ENCODE data around the gene FBXO22.
"Not testable (repeated sequence)": the region's sequence is repeated elsewhere in the genome, so short reads cannot be mapped to it uniquely, and the experiment has no call there.

The FBXO22 gene

GRCh38 chr15:75903331-75904239, at the start of gene FBXO22:
Gene FBXO22 (plus strand): TSS chr15:75903878. CDS start chr15:75903964, 86 bp downstream.
- peak; percentile 97 for DNase-seq (ENCODE audit: low read depth, low spot score)

DNA sequence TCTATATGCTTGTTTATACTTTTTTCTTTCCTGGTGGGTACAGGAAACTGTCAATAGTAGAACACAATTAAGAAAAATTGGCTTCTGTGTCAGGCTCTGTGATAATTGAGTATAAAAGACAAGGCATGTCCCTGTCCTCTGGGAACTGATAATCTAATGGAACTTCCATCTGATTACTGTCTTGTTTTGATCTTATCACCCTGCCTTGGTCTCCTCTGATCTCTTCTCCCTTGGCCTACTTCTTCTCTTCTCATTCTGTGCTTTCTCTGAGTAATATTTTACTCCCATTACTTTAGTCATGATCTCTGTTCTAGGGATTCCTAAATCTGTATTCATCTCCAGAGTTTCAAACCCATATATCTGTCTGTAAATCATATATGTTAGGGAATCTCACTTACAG, 45.8 kb upstream of the FBXO22 start:
- DNase-seq (ENCODE audit: low read depth, low spot score) = no peak

DNA sequence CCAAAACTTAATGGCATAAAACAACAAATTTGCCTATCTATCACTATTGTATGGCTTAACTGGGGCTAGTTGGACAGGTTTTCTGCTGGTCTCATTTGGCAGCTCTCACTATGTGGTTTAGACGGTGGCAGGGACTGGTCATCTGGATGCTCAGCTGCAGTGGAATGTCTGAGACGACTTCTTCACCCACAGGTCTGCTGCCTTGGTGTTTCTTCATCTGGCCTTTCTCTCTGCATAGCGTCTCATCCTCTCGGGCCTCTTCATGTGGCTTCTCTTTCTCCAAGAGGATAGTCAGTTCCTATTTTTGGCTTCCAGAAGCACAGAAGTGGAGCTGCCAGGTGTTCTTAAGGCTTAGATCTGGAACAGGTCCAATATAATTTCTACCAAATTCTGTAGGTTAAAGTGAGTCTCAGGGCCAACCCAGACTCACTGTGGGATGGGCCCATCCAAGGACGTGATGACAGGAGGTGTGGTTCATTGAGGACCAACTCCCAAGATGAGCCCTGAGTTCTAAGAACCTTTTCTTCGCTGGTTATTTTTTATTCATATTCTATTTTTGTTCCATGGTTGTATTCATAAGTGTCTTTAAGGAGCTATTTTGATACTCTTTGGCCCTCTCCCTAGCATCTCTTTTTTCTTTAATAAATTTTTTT, 41.8 kb upstream of the FBXO22 start:
- peak; percentile 30 for DNase-seq (ENCODE audit: low read depth, low spot score)

GRCh38 chr15:75862796-75863195, 40.9 kb upstream of the FBXO22 start:
- no peak for DNase-seq (ENCODE audit: low read depth, low spot score)

- no peak for DNase-seq (ENCODE audit: low read depth, low spot score)
Measured at GRCh38 chr15:75864213-75865059, 39.2 kb upstream of the FBXO22 start.

- DNase-seq (ENCODE audit: low read depth, low spot score) = not testable (repeated sequence)
Measured at GRCh38 chr15:75866045-75866444, 37.6 kb upstream of the FBXO22 start.

- no peak for DNase-seq (ENCODE audit: low read depth, low spot score)
Measured at GRCh38 chr15:75866916-75867315, 36.8 kb upstream of the FBXO22 start.

DNA sequence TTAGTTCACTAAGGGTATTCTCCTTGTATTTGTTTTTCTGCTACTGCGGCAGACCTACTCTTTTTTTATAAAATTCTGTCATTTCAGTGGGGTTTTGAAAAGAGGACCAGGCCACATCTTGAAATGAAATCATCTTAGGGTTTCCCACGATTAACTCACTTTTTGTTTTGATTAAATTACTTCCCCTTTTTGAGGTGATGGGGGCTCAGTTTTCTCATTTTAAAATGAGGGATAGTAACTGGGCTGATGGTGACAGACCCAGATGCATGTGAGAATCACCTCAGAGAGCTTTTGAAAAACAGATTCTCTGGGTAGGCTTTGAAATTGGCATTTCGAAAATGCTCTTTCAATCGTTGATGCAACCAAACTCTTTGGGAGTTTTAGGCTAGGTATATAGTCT, 36.2 kb upstream of the FBXO22 start:
- DNase-seq (ENCODE audit: low read depth, low spot score) = no peak

DNA sequence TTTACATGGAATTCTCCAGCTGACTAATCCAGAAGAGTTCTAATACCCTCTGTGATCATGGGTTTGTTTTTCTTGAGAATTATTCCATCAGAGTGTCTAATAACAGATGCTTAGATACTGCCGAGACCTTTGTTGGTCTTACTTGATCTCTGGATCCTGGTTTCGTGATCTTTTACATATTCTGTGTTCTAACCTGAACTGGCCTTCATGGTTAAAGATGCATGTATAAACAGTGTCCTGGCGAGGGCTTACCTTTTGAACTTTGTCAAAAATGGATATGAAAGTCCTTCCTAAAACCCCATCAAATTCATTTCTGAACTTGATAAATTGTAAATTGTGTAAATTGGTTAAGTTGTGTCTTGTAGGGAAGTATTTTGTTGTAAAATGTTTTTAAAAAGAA, 35.7 kb upstream of the FBXO22 start:
- no peak for DNase-seq (ENCODE audit: low read depth, low spot score)

DNA sequence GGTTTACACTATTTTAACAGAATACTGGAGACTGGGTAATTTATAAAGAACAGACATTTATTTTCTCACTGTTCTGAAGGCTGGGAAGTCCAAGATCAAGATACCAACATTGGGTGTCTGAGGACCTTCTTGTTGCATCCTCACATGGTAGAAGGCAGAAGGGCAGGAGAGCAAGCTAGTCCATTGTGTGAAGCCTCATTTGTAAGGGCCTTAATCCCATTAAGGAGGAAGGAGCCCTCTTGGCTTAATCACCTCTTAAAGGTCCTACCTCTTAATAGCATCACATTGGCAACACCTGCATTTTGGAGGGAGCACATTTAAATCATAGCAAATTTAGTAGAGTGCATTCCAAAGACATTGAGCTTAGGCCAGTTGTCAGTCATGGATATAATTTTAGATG, 34.2 kb upstream of the FBXO22 start:
- no peak for DNase-seq (ENCODE audit: low read depth, low spot score)

DNA sequence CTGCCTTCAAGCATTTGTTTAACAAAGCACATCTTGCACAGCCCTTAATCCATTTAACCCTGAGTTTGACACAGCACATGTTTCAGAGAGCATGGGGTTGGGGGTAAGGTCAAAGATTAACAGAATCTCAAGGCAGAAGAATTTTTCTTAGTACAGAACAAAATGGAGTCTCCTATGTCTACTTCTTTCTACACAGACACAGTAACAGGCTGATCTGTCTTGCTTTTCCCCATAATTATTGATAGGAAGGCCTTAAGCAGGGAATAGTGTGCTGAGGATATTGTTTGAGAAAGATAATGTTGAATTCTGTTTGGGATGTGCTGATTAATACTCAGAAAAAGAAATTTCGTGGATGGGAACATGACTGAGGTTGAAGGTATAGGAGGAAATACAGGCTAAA, 32.1 kb upstream of the FBXO22 start:
- DNase-seq (ENCODE audit: low read depth, low spot score) = not testable (repeated sequence)

DNA sequence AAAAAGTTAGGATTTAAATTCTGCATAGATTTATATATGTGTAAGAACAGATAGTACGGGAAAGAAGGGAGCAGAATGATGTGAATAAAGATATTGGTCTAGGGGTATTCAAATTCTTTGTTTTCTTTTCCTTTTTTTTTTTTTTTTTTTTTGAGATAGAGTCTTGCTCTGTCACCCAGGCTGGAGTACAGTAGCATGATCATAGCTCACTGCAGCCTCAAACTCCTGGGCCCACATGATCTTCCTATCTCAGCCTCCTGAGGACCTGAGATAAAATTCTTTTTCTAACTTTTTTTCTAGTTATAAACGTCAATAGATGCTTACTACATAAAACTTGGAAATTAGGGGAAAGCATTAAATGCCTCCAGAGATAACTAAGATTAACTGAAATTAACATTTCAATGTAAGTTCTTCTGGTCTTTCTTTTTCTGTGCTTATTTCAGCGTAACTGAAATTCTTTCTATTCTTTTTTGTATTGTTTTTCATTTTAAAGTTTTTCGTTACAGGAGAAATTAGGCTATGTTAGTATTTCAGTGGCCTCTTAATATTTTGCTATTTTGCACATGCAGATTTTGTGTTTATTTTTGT, 31.2 kb upstream of the FBXO22 start:
- no peak for DNase-seq (ENCODE audit: low read depth, low spot score)

DNA sequence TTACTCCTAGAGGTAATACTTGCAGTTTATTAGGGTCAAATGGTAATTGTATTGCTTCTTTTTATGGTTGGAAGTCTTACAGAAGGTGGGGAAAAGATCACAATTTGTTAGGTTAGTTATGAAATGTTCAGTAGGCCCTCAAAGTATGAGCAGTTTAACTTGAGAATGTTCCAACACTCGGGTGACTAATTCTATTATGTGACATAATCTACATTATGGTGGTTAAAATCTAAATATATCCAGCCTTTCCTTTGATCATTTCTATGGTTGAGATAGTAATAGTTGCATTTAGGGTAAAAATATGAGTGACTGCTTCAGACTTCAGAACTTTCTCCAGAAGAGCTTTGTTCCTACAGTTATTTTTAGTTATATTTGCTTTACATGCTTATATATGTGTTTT, 19.6 kb upstream of the FBXO22 start:
- peak; percentile 16 for DNase-seq (ENCODE audit: low read depth, low spot score)

DNA sequence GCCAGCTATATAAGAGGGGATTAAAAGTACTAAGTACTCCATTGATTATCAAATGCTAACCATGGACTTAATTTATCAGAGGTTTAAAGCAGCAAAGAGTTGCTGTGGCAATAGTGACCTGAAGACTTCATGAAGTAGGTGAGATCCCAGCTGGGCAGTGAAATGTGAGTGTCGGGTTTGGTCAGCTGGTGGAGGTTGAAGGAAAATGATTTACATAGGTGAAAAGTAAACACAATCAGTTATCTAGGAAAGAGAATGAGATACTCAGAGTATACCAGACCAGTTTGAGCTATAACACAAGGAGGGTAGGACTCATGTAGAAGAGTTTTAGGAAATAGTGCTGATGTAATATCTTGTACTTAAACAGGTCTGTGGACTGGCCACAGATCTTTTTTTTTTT, 16.5 kb upstream of the FBXO22 start:
- DNase-seq (ENCODE audit: low read depth, low spot score) = no peak

- peak; percentile 77 for DNase-seq (ENCODE audit: low read depth, low spot score)
Measured at GRCh38 chr15:75891895-75892294, 11.8 kb upstream of the FBXO22 start.

DNA sequence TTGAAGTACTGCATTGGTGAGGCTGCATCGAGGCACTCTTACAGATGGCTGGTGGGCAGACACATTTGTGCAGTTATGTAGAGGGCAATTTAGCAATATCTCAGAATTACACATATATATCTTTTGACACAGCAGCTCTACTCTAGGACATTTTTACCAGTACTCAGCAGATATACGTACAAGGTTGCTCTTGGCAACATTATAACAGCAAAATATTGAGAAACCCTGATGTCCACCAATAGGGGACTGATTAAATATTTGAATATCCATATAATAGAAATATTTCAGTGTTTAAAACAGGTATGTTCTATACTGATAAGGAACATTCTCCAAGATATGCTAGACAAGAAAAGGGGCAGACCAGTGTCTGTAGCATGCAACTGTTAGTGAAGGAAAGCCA, 7.9 kb upstream of the FBXO22 start:
- no peak for DNase-seq (ENCODE audit: low read depth, low spot score)

DNA sequence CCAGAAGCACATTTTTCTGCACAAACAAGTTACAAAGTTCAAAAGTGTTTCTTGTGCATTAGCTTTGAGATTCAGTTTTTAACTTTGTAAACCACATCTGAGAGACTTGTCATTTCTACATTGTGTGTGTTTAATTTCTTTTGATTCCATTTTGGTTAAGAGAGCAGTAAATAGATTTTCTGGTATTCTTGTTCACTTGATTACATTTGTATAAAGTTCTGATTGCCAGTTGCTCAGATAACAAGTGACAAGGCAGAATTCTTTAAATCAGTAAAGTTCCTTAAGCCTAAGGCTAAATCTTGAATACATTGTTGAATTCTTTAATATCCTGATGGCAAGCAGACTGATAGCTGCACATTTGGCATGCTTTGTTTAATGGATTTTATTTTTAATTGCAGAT, 3.1 kb upstream of the FBXO22 start:
- no peak for DNase-seq (ENCODE audit: low read depth, low spot score)

DNA sequence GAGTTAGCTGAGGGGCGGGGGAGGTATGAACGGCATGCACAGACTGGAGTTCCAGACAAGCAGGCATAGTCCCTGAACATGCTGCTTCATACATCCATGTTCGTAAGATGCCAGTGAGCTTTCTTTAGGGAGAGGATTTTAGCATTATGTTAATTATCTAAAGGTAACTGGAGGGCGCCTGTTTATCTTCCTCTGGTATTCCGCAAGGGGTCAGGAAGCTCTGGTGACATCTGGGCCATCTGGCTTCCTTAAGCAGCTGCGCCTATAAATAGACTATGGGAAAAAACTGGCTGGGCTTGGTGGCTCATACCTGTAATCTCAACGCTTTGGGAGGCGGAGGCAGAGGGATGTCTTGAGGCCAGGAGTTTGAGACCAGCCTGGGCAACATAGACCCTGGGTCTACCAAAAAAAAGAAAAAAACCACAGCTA, 1.5 kb upstream of the FBXO22 start:
- DNase-seq (ENCODE audit: low read depth, low spot score) = no peak

DNA sequence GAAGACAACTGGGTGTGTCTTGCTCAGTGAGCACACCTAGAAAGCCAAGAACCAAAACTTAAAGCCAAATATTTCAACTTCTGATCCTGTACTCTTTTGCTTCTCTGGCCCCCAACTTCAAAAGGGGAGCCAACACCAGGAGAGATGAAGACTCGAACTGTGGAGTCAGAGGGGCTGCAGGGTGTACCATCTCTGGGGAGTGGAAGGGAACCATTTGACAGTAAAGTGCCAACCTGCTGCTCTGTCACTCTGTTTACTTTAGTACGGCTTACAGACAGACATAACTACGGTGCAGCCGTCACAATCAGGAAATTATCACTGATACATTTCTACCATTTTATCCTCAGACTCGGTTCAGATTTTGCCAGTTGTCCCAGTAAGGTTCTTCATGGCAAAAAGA, 1.6 kb downstream of the FBXO22 start:
- DNase-seq (ENCODE audit: low read depth, low spot score) = no peak

- DNase-seq (ENCODE audit: low read depth, low spot score) = not testable (repeated sequence)
Measured at GRCh38 chr15:75910355-75910754, 6.7 kb downstream of the FBXO22 start.

- DNase-seq (ENCODE audit: low read depth, low spot score) = no peak
Measured at GRCh38 chr15:75916978-75917377, 13.3 kb downstream of the FBXO22 start.

GRCh38 chr15:75918135-75918534, 14.5 kb downstream of the FBXO22 start:
- DNase-seq (ENCODE audit: low read depth, low spot score) = no peak
